SK-N-SH (cell line): ENCODE measurements around the gene ATAD3B. TPM values are rescaled to one million over a fixed set of nuclear protein-coding genes. Genes with fewer than 3 reads are reported as not detected.

Experiments
- CTCF ChIA-PET: fragments of 300-600, 350-600 bp; formaldehyde crosslinking; extraction: SDS; loops from one replicate; lab custom pipeline; 2021; lab: Yijun Ruan, JAX
- POLR2A ChIA-PET: fragments of 350-600 bp; sonication (Branson Sonifier 250); formaldehyde crosslinking; extraction: SDS; loops from one replicate; lab custom pipeline; 2020; ENCODE audit warnings: antibody characterized with exemption, inconsistent platforms; lab: Yijun Ruan, JAX
- DNase-seq: peaks from one replicate; pipeline ENCODE4 v3.0.0; 2012
- H2AFZ ChIP-seq: fragments of 200-600 bp; sonication (generic); 2 replicates; pipeline ENCODE4 v1.8.1; 2016; ENCODE audit warnings: antibody characterized with exemption, mild to moderate bottlenecking, low read depth
- H3F3A ChIP-seq: fragments of 200-600 bp; sonication (generic); replicated peaks from 2 replicates; pipeline ENCODE3; 2016; ENCODE audit warnings: antibody characterized with exemption, mild to moderate bottlenecking; ENCODE audit not compliant: insufficient read depth
- H3K27ac ChIP-seq, 2 experiments: fragments of 200-500 bp in 1 of 2; fragments of 200-600 bp in 1 of 2; sonication (Bioruptor generic) in 1 of 2; sonication (generic), shearing (Covaris generic) in 1 of 2; 2 replicates each; pipeline versions ENCODE4 v1.5.1 to v1.6.1; 2014 to 2016; ENCODE audit warnings: low read depth in 2 of 2, inconsistent platforms in 1 of 2, low read length in 1 of 2, mild to moderate bottlenecking in 1 of 2, mixed read lengths in 1 of 2
- H3K27me3 ChIP-seq: fragments of 200-600 bp; sonication (generic), shearing (Covaris generic); 2 replicates; pipeline ENCODE4 v1.6.1; 2016; ENCODE audit warnings: mixed run types; ENCODE audit not compliant: insufficient read depth
- H3K36me3 ChIP-seq, 2 experiments: fragments of 200-500 bp in 1 of 2; fragments of 200-600 bp in 1 of 2; sonication (Bioruptor generic) in 1 of 2; sonication (generic) in 1 of 2; replicated peaks in 1 of 2; 2 replicates each; pipeline versions ENCODE3 to v1.5.1; 2014 to 2016; ENCODE audit warnings: low read length in 1 of 2, mild to moderate bottlenecking in 1 of 2; ENCODE audit not compliant: insufficient read depth in 2 of 2, control insufficient read depth in 1 of 2
- H3K4me1 ChIP-seq, 2 experiments: fragments of 200-500 bp in 1 of 2; fragments of 200-600 bp in 1 of 2; sonication (Bioruptor generic) in 1 of 2; sonication (generic), shearing (Covaris generic) in 1 of 2; 2 replicates each; pipeline versions ENCODE4 v1.5.1 to v1.6.1; 2014 to 2016; ENCODE audit warnings: low read depth in 1 of 2, low read length in 1 of 2, mixed run types in 1 of 2; ENCODE audit not compliant: insufficient read depth in 2 of 2, control insufficient read depth in 1 of 2
- H3K4me2 ChIP-seq: fragments of 200-600 bp; sonication (generic), shearing (Covaris generic); 2 replicates; pipeline ENCODE4 v1.6.1; 2017; ENCODE audit warnings: mixed run types
- H3K4me3 ChIP-seq, 2 experiments: fragments of 200-500 bp in 1 of 2; fragments of 200-600 bp in 1 of 2; sonication (Bioruptor generic) in 1 of 2; sonication (generic), shearing (Covaris generic) in 1 of 2; 2 replicates each; pipeline versions ENCODE4 v1.5.1 to v1.8.1; 2014 to 2016; ENCODE audit warnings: low read depth in 2 of 2, inconsistent platforms in 1 of 2, low read length in 1 of 2, mild to moderate bottlenecking in 1 of 2, mixed read lengths in 1 of 2, moderate library complexity in 1 of 2
- H3K79me2 ChIP-seq: fragments of 200-600 bp; sonication (generic); 2 replicates; pipeline ENCODE4 v1.8.1; 2017; ENCODE audit warnings: mild to moderate bottlenecking; ENCODE audit not compliant: insufficient read depth
- H3K9ac ChIP-seq: fragments of 200-600 bp; sonication (generic); 2 replicates; pipeline ENCODE4 v1.6.1; 2017; ENCODE audit warnings: mixed run types
- H3K9me2 ChIP-seq: fragments of 200-600 bp; sonication (generic); 2 replicates; pipeline ENCODE4 v1.6.1; 2017; ENCODE audit warnings: mixed run types
- H3K9me3 ChIP-seq: fragments of 200-600 bp; sonication (generic); 2 replicates; pipeline ENCODE4 v1.6.1; 2017; ENCODE audit warnings: mixed run types, mild to moderate bottlenecking, moderate library complexity
- H4K20me1 ChIP-seq: fragments of 200-600 bp; sonication (generic); 2 replicates; pipeline ENCODE4 v1.6.1; 2017; ENCODE audit warnings: mild to moderate bottlenecking, mixed run types; ENCODE audit not compliant: insufficient read depth
- CHD2 ChIP-seq: fragments of 150-350 bp; IDR thresholded peaks from 2 replicates; pipeline ENCODE4 v1.6.1; 2018; ENCODE audit warnings: low read length; ENCODE audit not compliant: partially characterized antibody
- EP300 ChIP-seq, 2 experiments: IDR thresholded peaks; 2 replicates each; pipeline versions ENCODE4 v1.4.0 to v1.6.1; 2012; ENCODE audit warnings: borderline replicate concordance in 1 of 2, low read depth in 1 of 2, low read length in 1 of 2
- EZH2phosphoT487 ChIP-seq: fragments of 200-600 bp; sonication (generic); IDR thresholded peaks from 2 replicates; pipeline ENCODE4 v1.6.1; 2017; ENCODE audit warnings: low read depth, mixed run types, mild to moderate bottlenecking, antibody characterized with exemption, moderate library complexity, borderline replicate concordance
- GABPA ChIP-seq: IDR thresholded peaks from 2 replicates; pipeline ENCODE4 v1.4.0; 2012; ENCODE audit warnings: low read depth, mild to moderate bottlenecking
- NFIC ChIP-seq: IDR thresholded peaks from 2 replicates; pipeline ENCODE4 v1.4.0; 2012; ENCODE audit warnings: borderline replicate concordance
- POLR2AphosphoS5 ChIP-seq: IDR thresholded peaks from 2 replicates; pipeline ENCODE4 v1.6.1; 2012; ENCODE audit warnings: low read depth, low read length
- RAD21 ChIP-seq: IDR thresholded peaks from 2 replicates; pipeline ENCODE4 v1.6.1; 2012; ENCODE audit warnings: mild to moderate bottlenecking, low read length
- RCOR1 ChIP-seq: fragments of 150-350 bp; IDR thresholded peaks from 2 replicates; pipeline ENCODE4 v1.6.1; 2017; ENCODE audit warnings: antibody characterized with exemption, low read length
- RXRA ChIP-seq: IDR thresholded peaks from 2 replicates; pipeline ENCODE4 v1.4.0; 2012; ENCODE audit warnings: low read depth, mild to moderate bottlenecking, borderline replicate concordance
- SIN3A ChIP-seq: IDR thresholded peaks from 2 replicates; pipeline ENCODE4 v1.6.1; 2012; ENCODE audit warnings: low read depth, mild to moderate bottlenecking, low read length, moderate library complexity, borderline replicate concordance
- SMC3 ChIP-seq: IDR thresholded peaks from 2 replicates; pipeline ENCODE4 v1.6.1; 2012; ENCODE audit warnings: low read depth, low read length, improper control_type of control experiment
- TCF12 ChIP-seq: IDR thresholded peaks from 2 replicates; pipeline ENCODE4 v1.4.0; 2012
- YY1 ChIP-seq: IDR thresholded peaks from 2 replicates; pipeline ENCODE4 v1.4.0; 2012; ENCODE audit warnings: low read depth, mild to moderate bottlenecking
- WGBS: methylation state at CpG from one replicate; pipeline ENCODE4 v1.1.6; 2017; ENCODE audit warnings: low lambda C conversion rate; 5-methylcytosine and 5-hydroxymethylcytosine counted together
- polyA plus RNA-seq, 3 experiments: library from polyadenylated mRNA; depleted of rRNA; stranded (reverse); fragments of >200 nt; gene quantifications; 2 replicates each; pipeline ENCODE4 v1.2.3, GENCODE V29; 2012
- TF ChIP-seq, protein P1 (sequence below): IDR thresholded peaks from 2 replicates; pipeline ENCODE4 v1.6.1; 2012; ENCODE audit warnings: mild to moderate bottlenecking, low read depth, low read length, moderate library complexity
- TF ChIP-seq, protein P2 (sequence below): fragments of 200-600 bp; sonication (generic); IDR thresholded peaks from 2 replicates; pipeline ENCODE4 v1.6.1; 2017; ENCODE audit warnings: antibody characterized with exemption, mild to moderate bottlenecking, moderate library complexity
- TF ChIP-seq, protein P3 (sequence below): IDR thresholded peaks from 2 replicates; pipeline ENCODE4; 2012

ATAD3B gene
- polyA plus RNA-seq, 1 of the 3 experiments (the other 2 are of a cell fraction) = 71.6 TPM

DNA sequence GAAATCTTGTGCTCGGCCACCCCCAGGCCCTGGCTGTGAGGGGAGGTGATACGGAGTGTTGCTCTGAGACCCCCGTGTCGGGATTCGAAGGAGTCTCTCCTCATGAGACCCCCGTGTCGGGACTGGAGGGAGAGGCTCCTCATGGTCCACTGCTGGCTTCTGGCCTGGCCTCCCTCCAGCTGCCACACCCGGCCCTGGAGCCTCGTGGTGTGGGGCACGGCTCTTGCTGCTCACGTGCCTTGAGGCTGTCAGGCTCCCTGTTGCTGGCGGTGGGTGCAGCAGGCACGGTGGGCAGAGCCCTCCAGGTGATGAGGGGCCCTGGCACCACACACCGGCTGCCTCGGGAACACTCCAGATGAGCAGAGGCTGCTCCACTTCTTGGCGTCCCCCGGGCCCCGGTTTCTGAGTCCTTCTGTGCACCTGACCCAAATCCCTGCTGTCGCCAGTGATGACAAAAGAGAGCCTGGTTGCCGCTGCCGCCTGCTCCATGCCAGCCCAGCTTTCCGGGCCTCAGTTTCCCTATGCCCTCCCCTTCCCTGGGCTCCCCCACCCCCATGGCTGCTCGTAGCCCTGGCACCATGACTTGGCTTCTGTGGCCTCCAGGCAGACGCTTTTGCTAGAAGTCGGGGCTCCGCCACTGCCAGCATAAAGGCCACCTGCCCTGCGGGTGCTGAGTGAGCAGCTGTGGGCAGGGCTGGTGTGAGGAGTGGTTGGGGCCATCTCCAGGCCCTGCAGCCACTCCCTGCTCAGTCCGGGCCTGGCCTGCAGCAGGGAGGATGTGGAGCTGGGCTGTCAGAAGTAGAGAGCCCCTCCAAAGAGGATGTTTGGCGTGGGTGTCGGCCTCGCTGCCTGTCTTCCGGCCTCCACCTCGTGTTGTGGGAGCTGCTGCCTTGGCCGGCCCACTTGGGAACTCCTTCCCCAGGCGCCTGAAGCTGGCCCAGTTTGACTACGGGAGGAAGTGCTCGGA, 57.0 kb downstream of the ATAD3B start:
- no peaks in the 10 kb centered on the region for H3K9me3 ChIP-seq
- TF ChIP-seq YY1 (no peak), SIN3A (no peak)
- TF ChIP-seq, protein P1, sequence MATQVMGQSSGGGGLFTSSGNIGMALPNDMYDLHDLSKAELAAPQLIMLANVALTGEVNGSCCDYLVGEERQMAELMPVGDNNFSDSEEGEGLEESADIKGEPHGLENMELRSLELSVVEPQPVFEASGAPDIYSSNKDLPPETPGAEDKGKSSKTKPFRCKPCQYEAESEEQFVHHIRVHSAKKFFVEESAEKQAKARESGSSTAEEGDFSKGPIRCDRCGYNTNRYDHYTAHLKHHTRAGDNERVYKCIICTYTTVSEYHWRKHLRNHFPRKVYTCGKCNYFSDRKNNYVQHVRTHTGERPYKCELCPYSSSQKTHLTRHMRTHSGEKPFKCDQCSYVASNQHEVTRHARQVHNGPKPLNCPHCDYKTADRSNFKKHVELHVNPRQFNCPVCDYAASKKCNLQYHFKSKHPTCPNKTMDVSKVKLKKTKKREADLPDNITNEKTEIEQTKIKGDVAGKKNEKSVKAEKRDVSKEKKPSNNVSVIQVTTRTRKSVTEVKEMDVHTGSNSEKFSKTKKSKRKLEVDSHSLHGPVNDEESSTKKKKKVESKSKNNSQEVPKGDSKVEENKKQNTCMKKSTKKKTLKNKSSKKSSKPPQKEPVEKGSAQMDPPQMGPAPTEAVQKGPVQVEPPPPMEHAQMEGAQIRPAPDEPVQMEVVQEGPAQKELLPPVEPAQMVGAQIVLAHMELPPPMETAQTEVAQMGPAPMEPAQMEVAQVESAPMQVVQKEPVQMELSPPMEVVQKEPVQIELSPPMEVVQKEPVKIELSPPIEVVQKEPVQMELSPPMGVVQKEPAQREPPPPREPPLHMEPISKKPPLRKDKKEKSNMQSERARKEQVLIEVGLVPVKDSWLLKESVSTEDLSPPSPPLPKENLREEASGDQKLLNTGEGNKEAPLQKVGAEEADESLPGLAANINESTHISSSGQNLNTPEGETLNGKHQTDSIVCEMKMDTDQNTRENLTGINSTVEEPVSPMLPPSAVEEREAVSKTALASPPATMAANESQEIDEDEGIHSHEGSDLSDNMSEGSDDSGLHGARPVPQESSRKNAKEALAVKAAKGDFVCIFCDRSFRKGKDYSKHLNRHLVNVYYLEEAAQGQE = no peak
- TF ChIP-seq, protein P2, sequence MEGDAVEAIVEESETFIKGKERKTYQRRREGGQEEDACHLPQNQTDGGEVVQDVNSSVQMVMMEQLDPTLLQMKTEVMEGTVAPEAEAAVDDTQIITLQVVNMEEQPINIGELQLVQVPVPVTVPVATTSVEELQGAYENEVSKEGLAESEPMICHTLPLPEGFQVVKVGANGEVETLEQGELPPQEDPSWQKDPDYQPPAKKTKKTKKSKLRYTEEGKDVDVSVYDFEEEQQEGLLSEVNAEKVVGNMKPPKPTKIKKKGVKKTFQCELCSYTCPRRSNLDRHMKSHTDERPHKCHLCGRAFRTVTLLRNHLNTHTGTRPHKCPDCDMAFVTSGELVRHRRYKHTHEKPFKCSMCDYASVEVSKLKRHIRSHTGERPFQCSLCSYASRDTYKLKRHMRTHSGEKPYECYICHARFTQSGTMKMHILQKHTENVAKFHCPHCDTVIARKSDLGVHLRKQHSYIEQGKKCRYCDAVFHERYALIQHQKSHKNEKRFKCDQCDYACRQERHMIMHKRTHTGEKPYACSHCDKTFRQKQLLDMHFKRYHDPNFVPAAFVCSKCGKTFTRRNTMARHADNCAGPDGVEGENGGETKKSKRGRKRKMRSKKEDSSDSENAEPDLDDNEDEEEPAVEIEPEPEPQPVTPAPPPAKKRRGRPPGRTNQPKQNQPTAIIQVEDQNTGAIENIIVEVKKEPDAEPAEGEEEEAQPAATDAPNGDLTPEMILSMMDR = no peak
- TF ChIP-seq, protein P3, sequence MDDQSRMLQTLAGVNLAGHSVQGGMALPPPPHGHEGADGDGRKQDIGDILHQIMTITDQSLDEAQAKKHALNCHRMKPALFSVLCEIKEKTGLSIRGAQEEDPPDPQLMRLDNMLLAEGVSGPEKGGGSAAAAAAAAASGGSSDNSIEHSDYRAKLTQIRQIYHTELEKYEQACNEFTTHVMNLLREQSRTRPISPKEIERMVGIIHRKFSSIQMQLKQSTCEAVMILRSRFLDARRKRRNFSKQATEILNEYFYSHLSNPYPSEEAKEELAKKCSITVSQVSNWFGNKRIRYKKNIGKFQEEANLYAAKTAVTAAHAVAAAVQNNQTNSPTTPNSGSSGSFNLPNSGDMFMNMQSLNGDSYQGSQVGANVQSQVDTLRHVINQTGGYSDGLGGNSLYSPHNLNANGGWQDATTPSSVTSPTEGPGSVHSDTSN = no peak
- H3K27me3 ChIP-seq = no peaks in the 10 kb centered on the region
- H3K79me2 ChIP-seq = no peaks in the 10 kb centered on the region
- peaks cover 15 to 24% of the 10 kb centered on the region in 2 experiments for H3K36me3 ChIP-seq
- H3K9ac ChIP-seq = no peak overlapping the region
- peak; percentile 19 for DNase-seq
- H4K20me1 ChIP-seq = no peaks in the 10 kb centered on the region
- H3K9me2 ChIP-seq = no peaks in the 10 kb centered on the region
- no peak overlapping the region for H3K4me3 ChIP-seq
- ChIA-PET POLR2A (no interaction called here), CTCF (interaction anchor here (1.3 kb wide), 1 partner anchor 23 kb away, joined by 3 read pairs; no protein-coding TSS in a partner anchor)
- no peaks in the 10 kb centered on the region for H3F3A ChIP-seq
- H3K4me1 ChIP-seq = no peaks in the 10 kb centered on the region
- H3K4me2 ChIP-seq = no peak overlapping the region
- WGBS = 82% methylated on average over 8 of the region's 37 CpGs
- H2AFZ ChIP-seq = no peak overlapping the region
- no peak overlapping the region for H3K27ac ChIP-seq

DNA sequence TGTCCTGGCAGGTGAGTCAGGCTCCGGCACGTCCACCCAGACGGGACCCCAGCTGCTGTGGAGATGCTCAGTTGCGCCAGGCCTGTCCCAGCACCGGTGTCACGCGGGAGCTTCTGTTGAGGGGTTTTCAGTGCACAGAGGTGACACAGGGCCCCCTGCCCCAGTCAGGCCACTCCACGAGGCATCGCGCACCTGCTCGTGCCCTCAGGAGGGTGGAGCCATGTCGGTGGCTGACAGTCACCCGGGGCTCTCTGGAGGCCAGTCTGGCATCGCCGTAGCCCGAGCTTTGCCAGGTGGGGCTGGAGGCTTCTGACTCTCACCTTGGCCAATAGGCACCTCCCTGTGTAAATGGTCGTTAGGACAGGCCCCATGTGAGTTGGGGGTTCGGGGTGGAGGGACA, 57.8 kb downstream of the ATAD3B start:
- Histone ChIP-seq H3F3A (no peaks in the 10 kb centered on the region), H3K9me3 (no peaks in the 10 kb centered on the region), H3K79me2 (no peaks in the 10 kb centered on the region), H3K4me3 (no peak overlapping the region), H3K4me1 (no peaks in the 10 kb centered on the region), H4K20me1 (no peaks in the 10 kb centered on the region), H3K9me2 (no peaks in the 10 kb centered on the region), H3K36me3 (peaks cover 15 to 26% of the 10 kb centered on the region in 2 experiments), H3K4me2 (no peak overlapping the region), H3K27ac (no peak overlapping the region), H3K9ac (no peak overlapping the region), H3K27me3 (no peaks in the 10 kb centered on the region), H2AFZ (no peak overlapping the region)
- DNase-seq = peak; percentile 16
- POLR2A ChIA-PET = no interaction called here
- no CpG with 5 or more reads among the region's 18 CpGs for WGBS
- TF ChIP-seq GABPA (no peak), RXRA (no peak), NFIC (no peak), EP300 (IDR thresholded peaks at IDR 0.05; ENCODE audit: borderline replicate concordance in 1 of 2, low read depth in 1 of 2, low read length in 1 of 2) (no peak), SMC3 (no peak), RAD21 (no peak), TCF12 (no peak), RCOR1 (no peak), CHD2 (no peak), POLR2AphosphoS5 (no peak), EZH2phosphoT487 (no peak)
- TF ChIP-seq, all 33 proteins: peak for 0
- CTCF ChIA-PET = interaction anchor here (1.3 kb wide), 1 partner anchor 24 kb away, joined by 3 read pairs; no protein-coding TSS in a partner anchor
